Measurements from ENCODE around the gene NLK. TPM values are rescaled to one million over a fixed set of nuclear protein-coding genes. Genes with fewer than 3 reads are reported as not detected.

The NLK gene
- total RNA-seq, 1 experiment from 2014 or later, result 28.0 TPM

DNA sequence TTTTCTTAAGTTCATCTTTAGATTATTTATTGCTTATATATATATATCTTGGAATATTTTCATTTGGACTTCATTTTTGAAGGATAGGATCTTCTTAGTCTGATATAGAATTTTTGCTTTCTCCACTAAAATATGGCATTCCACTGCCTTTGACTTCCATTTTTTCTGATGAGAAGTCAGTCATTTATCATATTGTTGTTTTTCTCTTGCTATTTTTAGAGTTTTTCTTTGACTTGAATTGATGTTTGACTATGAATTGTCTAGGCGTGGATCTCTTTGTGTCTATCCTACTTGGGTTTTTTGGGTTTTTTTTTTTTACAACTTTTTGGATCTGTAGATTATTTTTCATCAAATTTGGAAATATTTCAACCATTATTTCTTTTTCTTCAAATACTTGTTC, 67.7 kb downstream of the NLK start:
- H3K9me3 ChIP-seq (ENCODE audit: control insufficient read depth, insufficient read depth, low read depth, low read length), result no peaks in the 10 kb centered on the region
- ATAC-seq, result no peak

DNA sequence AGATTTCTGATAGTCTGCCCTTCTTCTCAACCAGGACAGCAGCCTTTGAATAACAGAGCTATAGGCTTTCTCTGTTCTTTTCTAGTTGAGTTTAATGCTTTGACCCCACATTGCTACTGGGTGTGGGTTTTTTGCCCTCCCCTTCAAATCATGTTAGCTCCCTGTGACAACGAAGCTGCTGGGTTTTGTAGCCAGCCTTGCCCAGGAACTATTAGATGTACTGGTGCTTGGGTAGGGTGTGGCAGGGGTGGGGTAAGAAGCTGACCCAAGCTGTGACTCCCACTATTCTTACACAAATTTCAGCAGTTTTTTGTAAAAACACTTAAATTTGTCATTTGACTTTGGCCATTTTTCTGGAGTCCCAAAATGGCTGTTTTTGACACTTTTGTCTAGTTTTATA, 69.7 kb downstream of the NLK start:
- intact Hi-C loops (cut with micrococcal nuclease; ENCODE audit: unreplicated experiment), result no loop called here
- H3K4me3 ChIP-seq (ENCODE audit: low read depth in 2 of 2, low read length in 2 of 2), result no peak overlapping the region
- DNase-seq (ENCODE audit: low read depth, low spot score) (no peak), ATAC-seq (no peak)
- ChIA-PET CTCF (no interaction called here), POLR2A (no interaction called here)
- no TSS peak for BruUV-seq (replicated peaks)
- no peak overlapping the region for H3K27ac ChIP-seq (ENCODE audit: low read length)
- no peaks in the 10 kb centered on the region for H3K36me3 ChIP-seq (ENCODE audit: control insufficient read depth, insufficient read depth, low read length)
- TF ChIP-seq, protein P1, sequence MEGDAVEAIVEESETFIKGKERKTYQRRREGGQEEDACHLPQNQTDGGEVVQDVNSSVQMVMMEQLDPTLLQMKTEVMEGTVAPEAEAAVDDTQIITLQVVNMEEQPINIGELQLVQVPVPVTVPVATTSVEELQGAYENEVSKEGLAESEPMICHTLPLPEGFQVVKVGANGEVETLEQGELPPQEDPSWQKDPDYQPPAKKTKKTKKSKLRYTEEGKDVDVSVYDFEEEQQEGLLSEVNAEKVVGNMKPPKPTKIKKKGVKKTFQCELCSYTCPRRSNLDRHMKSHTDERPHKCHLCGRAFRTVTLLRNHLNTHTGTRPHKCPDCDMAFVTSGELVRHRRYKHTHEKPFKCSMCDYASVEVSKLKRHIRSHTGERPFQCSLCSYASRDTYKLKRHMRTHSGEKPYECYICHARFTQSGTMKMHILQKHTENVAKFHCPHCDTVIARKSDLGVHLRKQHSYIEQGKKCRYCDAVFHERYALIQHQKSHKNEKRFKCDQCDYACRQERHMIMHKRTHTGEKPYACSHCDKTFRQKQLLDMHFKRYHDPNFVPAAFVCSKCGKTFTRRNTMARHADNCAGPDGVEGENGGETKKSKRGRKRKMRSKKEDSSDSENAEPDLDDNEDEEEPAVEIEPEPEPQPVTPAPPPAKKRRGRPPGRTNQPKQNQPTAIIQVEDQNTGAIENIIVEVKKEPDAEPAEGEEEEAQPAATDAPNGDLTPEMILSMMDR (IDR thresholded peaks at IDR 0.05), result no peak
- TF ChIP-seq POLR2AphosphoS5 (IDR thresholded peaks at IDR 0.05; ENCODE audit: low read depth, low read length) (no peak), TCF7L2 (IDR thresholded peaks at IDR 0.05; ENCODE audit: low read depth, low read length) (no peak)
- TF ChIP-seq, protein P2, sequence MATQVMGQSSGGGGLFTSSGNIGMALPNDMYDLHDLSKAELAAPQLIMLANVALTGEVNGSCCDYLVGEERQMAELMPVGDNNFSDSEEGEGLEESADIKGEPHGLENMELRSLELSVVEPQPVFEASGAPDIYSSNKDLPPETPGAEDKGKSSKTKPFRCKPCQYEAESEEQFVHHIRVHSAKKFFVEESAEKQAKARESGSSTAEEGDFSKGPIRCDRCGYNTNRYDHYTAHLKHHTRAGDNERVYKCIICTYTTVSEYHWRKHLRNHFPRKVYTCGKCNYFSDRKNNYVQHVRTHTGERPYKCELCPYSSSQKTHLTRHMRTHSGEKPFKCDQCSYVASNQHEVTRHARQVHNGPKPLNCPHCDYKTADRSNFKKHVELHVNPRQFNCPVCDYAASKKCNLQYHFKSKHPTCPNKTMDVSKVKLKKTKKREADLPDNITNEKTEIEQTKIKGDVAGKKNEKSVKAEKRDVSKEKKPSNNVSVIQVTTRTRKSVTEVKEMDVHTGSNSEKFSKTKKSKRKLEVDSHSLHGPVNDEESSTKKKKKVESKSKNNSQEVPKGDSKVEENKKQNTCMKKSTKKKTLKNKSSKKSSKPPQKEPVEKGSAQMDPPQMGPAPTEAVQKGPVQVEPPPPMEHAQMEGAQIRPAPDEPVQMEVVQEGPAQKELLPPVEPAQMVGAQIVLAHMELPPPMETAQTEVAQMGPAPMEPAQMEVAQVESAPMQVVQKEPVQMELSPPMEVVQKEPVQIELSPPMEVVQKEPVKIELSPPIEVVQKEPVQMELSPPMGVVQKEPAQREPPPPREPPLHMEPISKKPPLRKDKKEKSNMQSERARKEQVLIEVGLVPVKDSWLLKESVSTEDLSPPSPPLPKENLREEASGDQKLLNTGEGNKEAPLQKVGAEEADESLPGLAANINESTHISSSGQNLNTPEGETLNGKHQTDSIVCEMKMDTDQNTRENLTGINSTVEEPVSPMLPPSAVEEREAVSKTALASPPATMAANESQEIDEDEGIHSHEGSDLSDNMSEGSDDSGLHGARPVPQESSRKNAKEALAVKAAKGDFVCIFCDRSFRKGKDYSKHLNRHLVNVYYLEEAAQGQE (IDR thresholded peaks at IDR 0.05; ENCODE audit: insufficient read depth in 1 of 2, low read depth in 2 of 2, low read length in 1 of 2), result no peak
- no peaks in the 10 kb centered on the region for H3K9me3 ChIP-seq (ENCODE audit: control insufficient read depth, insufficient read depth, low read depth, low read length)
- no peaks in the 10 kb centered on the region for H3K27me3 ChIP-seq (ENCODE audit: control insufficient read depth, insufficient read depth, low read length)
- in situ Hi-C loops (cut with HindIII; ENCODE audit: low pct_unique_long_range_greater_than_20kb, low sequenced_read_pairs), result no loop called here
- 0 out of 2 replicates have a peak, but pooled peaks cover 5% of the 10 kb centered on the region for H3K4me1 ChIP-seq (ENCODE audit: control insufficient read depth, insufficient read depth, low read length)

More for the DNA sequence above, 67.7 kb downstream of the NLK start:
- no peak for DNase-seq (ENCODE audit: low read depth, low spot score)
- Histone ChIP-seq H3K27me3 (ENCODE audit: control insufficient read depth, insufficient read depth, low read length) (no peaks in the 10 kb centered on the region), H3K4me1 (ENCODE audit: control insufficient read depth, insufficient read depth, low read length) (0 out of 2 replicates have a peak, but pooled peaks cover 5% of the 10 kb centered on the region), H3K27ac (ENCODE audit: low read length) (no peak overlapping the region), H3K4me3 (ENCODE audit: low read depth in 2 of 2, low read length in 2 of 2) (no peak overlapping the region), H3K36me3 (ENCODE audit: control insufficient read depth, insufficient read depth, low read length) (no peaks in the 10 kb centered on the region)
- POLR2A ChIA-PET, result no interaction called here
- in situ Hi-C loops (cut with HindIII; ENCODE audit: low pct_unique_long_range_greater_than_20kb, low sequenced_read_pairs), result no loop called here
- CTCF ChIA-PET, result no interaction called here
- TF ChIP-seq, protein P2 (IDR thresholded peaks at IDR 0.05; ENCODE audit: insufficient read depth in 1 of 2, low read depth in 2 of 2, low read length in 1 of 2), result no peak
- TF ChIP-seq, protein P1 (IDR thresholded peaks at IDR 0.05), result no peak
- TF ChIP-seq SIN3A (IDR thresholded peaks at IDR 0.05; ENCODE audit: borderline replicate concordance, insufficient read depth, low read depth, low read length), result no peak
- TF ChIP-seq TCF7L2 (IDR thresholded peaks at IDR 0.05; ENCODE audit: low read depth, low read length), result no peak
- no peak for TF ChIP-seq POLR2AphosphoS5 (IDR thresholded peaks at IDR 0.05; ENCODE audit: low read depth, low read length)
- intact Hi-C loops (cut with micrococcal nuclease; ENCODE audit: unreplicated experiment), result no loop called here
- no TSS peak for BruUV-seq (replicated peaks)
